Activated CD8-positive, alpha-beta memory T cell treated with anti-CD3 and anti-CD28 coated beads for 36 hours (primary cell): ENCODE measurements around the gene FAM234B. TPM values are rescaled to one million over a fixed set of nuclear protein-coding genes. Genes with fewer than 3 reads are reported as not detected.
"Not testable (repeated sequence)": the region's sequence is repeated elsewhere in the genome, so short reads cannot be mapped to it uniquely, and the experiment has no call there.

Source experiments
- CTCF ChIA-PET: fragments of 350-600 bp; sonication (Branson Sonifier 250); formaldehyde crosslinking; loops from one replicate; lab custom pipeline; 2021; ENCODE audit warnings: antibody characterized with exemption; lab: Charles Lee
- POLR2A ChIA-PET: fragments of 350-600 bp; sonication (Branson Sonifier 250); formaldehyde crosslinking; loops from one replicate; lab custom pipeline; 2021; ENCODE audit warnings: antibody characterized with exemption; lab: Charles Lee
- total RNA-seq, 2 experiments: library from RNA; stranded (reverse); gene quantifications; one replicate each; pipeline ENCODE4 v1.2.3, GENCODE V29; 2021

Gene FAM234B
- total RNA-seq, 2 experiments from 2014 or later: 8.1 to 8.9 TPM

DNA sequence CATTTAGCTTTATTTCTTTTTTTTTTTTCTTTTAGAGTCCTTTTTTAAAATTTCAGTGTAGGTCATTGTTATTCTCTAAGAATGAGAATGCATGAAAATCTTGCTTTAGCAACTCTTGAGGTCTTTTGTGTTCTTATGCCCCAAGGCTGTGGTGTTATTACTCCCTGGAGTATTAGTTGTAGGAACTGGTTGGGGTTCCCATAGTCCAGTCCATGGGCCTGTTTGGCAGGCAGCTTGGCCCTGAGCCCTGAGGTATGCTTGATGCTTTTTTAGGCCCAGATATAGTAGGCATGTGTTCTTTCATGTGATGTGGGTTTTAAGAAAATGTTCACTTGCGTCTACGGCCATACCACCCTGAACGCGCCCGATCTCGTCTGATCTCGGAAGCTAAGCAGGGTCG is 1.6 kb downstream of the FAM234B start:
- CTCF ChIA-PET: interaction anchor here (0.9 kb wide), 2 partner anchors 11 to 156 kb away, joined by 4 to 5 read pairs; no protein-coding TSS in a partner anchor
- POLR2A ChIA-PET: no interaction called here

DNA sequence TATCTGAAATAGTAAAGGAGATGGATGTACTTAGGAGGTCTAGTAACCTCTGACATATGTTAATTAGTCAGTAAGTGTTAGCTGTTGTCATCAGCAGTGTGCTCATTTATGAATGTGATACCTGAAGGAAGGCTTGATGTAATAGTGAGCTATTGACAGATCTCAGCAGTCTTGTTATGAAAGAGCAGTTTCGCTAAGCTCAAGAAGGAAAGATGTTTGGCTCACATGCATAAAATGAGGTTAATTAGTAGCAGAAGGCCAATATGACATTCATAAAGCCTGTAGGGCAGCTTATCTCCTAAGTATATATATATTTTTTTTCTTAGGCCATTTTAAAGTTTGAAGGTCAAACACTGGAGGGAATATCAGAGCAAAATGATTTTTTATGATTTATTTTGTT is 2.8 kb downstream of the FAM234B start:
- ChIA-PET POLR2A (no interaction called here), CTCF (no interaction called here)

DNA sequence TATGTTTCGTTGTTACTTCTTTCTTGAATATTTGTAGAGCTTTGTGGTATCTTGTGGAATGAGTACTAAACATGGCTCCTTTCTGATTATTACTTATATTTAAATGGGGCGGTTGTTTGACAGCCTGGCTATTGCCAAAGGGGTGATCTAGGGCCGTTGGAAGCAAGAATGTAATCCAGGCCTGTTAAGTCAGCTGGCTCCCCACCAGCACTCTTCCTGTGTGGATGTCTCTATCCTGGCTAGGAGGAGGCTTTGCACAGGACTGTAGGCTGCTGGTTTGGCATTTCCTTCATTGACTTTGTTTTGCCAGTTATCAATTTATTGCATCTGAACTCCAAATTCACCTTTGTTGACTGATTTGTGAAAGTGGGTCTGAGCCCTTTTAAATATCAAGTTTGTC is 5.6 kb downstream of the FAM234B start:
- CTCF ChIA-PET: no interaction called here
- POLR2A ChIA-PET: no interaction called here

DNA sequence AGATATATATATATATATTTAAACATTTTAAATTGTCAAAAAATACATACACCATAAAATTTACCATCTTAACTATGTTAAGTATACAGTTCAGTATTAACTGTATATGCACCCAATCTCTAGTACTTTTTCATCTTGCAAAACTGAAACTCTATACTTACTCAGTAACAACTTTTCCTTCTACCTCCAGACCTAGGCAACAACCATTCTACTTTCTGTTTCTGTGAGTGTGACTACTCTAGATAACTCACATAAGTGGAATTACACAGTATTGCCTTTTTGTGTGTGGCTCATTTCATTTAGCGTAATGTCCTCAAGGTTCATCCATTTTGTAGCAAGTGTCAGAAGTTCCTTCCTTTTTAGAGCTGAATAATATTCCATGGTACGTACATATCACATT is 8.2 kb downstream of the FAM234B start:
- ChIA-PET CTCF (interaction anchor here (1.1 kb wide), 1 partner anchor 41 kb away, joined by 3 read pairs; no protein-coding TSS in a partner anchor), POLR2A (no interaction called here)

DNA sequence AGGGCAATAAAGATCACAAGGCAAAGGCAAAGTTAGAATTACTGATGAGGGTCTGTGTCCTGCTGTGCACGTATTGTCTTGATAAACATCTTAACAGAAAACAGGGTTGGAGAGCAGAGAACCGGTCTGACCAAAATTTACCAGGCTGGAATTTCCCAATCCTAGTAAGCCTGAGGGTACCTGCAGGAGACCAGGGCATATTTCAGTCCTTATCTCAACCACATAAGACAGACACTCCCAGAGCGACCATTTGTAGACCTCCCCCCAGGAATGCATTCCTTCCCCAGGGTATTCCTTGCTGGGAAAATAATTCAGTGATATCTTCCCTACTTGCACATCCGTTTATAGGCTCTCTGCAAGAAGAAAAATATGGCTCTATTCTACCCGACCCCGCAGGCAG is 9.4 kb downstream of the FAM234B start:
- CTCF ChIA-PET, POLR2A ChIA-PET: not testable (repeated sequence)

DNA sequence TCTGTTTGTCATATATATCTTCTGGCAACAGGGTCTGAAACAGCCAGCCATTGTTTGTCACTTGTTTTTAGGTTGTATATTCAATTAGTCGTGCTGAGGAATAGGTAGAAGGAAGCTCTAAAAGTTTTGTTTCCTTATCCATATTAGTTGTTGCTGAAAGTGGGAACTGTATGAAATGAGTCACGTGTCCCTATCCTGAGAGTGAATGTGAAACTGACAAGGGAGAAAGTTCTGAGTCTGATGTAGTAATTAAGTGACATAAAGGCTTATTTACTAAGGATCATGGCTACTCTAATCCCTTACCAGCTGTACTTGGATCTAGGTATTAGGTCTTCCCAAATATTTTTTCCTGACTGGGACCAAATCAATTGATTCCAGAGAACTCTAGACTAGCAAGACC is 16.4 kb downstream of the FAM234B start:
- ChIA-PET CTCF (no interaction called here), POLR2A (no interaction called here)

DNA sequence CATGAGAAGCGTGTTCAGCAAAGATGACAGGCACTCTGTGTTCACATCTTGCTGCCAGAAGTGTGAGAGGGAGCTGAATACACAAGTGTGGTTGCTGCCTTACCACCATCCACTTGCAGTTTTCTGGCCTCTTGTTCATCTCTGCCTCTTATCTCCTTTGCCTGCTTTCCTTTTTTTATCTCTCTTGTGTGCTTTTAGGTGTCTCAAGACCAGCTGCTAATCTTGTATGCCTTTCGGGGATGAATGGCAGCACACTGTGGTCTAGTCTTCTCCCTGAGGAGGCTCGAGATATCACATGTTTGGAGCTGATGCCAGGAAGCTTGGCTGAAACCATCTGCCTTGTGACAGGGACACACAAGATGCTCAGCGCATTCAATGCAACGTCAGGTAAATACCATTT is 17.2 kb downstream of the FAM234B start:
- CTCF ChIA-PET: no interaction called here
- POLR2A ChIA-PET: no interaction called here

DNA sequence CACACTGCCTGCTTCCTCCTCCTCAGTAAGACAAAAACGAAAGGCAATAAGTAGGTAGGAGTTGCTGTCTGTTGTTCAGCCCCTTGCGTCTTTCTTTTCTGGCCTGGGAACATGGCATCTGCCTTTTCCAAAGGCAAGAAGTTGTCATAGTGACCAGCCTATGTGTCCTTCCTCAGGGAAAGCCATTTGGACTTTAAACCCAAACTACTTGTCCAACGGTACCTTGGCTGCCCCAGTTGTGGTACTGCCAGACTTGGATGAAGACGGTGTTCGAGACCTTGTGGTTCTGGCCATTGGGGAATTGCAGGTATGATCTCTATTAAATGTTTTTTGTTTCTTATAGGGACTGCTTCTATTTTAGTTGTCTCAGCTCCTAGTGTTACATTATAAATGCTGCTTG is 18.5 kb downstream of the FAM234B start:
- CTCF ChIA-PET: no interaction called here
- POLR2A ChIA-PET: no interaction called here

DNA sequence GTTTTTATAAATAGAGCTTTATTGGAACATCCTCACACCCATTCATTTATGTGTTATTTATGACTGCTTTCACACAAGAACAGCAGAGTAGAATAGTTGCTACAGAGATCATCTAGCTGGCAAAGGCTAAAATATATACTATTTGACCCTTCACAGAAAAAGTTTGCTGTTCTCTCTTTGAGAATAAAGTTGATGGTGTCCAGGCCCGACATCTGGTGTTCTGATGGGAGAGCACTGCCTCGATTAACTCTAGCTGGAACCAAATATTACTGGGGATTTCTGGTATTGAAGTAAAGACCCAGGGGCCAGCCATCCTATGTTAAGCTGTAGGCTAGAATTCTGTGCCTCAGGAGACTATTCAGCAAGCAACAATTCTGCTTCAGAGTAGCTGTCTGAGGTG is 21.8 kb downstream of the FAM234B start:
- POLR2A ChIA-PET: no interaction called here
- CTCF ChIA-PET: no interaction called here

DNA sequence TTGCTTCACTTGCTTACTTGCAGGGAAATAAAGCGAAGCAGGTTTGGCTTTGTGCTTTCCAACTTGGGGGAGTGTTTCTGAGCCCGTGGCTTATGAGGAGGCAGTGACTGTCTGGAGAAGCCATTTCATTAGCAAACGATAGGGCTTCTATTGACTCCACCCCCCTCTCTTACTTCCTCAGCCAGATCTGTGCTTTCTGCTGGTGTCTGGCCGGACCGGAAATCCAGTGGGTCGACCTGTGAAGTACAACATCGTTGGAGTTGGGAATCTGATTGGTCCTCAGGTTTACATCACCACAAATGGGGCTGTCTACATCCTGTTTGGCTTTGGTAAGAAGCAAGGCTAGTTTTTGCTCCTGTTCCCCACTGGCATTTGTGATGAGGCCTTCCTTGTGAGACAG is 22.3 kb downstream of the FAM234B start:
- CTCF ChIA-PET: interaction anchor here (0.6 kb wide), 1 partner anchor 39 kb away, joined by 4 read pairs; no protein-coding TSS in a partner anchor
- POLR2A ChIA-PET: no interaction called here

DNA sequence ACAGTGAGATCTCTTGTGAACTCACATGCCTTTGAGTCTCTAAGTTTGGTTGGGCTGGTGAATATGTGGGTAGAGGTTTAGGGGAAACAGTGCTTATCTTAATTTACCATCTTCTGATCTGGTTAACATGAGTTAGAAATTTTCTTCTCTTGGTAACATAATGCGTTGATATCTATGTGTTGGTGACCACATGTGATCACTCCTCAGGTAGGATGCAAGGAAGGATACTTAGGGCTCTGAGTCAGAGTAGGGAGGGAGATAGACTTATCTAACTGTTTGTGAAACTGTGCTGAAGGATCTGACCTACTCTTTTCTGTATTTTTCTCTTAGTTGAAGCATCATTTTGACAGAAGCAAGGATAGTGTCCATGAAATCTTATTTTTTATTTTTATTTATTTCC is 23.1 kb downstream of the FAM234B start:
- POLR2A ChIA-PET: no interaction called here
- CTCF ChIA-PET: no interaction called here

DNA sequence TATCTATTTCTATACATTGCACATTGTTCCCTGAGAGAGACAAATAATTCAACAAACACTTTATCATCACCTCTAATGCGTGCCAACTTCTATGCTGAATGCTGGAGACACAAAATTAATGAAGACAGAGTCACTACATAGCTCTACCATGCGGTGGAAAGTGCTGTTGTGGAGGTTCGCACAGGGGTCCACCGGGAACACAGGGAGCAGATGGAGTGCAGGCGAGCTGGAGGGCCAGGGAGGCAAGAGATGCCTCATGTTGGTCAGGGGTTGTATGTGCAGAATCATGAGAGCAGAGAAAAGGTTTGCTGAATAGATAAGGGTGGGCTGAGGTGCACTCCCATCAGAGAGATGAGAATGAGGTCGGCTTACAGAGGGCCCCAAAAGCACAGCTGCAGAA is 25.2 kb downstream of the FAM234B start:
- ChIA-PET CTCF (no interaction called here), POLR2A (no interaction called here)

DNA sequence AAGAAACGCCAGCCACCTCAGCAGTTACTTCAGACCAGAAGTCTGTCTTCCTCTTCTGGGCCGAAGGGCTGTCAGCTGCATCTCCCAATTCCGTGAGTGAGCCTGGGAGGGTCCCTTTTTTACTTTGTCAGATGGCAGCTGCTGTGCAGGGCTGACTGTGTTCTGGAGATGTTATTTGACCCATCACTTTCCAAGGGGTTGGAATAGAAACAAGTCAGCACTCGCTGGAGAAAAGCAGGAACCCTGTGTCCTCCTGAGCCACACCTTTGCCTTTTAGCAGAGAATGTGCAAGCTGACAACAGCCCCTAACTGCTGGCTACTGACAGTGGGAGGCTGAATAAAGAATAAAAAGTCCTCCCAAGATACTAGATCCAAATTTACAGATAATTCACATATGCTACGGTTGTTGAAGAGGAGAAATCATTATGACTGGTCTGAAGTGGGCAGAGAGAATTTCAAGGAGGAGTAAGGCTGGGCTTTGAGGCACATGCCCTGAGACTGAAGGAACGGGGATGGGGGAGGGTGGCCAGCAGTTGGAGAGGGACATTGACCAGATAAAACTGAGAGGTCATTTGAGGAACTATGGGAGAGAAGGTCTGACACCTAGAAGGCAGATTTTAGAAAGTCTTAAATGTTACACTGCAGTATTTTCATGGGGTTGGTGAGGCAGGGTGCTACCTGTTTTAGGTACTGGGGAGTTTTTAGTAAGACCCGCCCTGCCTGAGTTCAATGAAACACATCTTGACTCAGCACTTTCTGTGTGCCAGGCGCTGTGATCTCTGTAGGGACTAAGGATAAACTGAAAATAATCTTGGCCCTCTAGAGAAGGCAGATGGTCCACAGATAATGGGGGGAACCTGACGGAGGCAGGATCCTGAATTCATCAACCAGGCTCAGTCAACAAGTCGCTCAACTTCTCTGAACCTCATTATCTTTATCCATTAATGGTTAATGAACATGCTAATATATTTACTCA is 27.4 kb downstream of the FAM234B start:
- POLR2A ChIA-PET: no interaction called here

DNA sequence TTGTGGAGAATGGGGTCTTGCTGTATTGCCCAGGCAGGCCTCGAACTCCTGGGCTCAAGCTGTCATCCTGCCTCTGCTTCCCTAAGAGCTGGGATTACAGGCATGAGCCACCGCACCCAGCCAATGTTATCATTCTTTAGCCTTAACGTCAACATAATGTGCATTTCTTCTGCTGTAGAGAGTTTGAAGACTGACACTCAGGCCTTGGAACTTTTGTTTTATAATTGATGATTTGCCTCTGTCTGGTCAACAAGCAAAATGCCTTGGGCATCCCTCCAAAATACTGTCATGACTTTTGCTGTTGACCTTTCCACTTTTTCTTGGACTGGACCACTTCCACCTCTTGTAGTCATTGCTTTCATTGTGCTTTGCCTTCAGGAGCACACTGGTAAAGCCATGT is 29.0 kb downstream of the FAM234B start:
- ChIA-PET POLR2A (no interaction called here), CTCF (interaction anchor here (0.7 to 1.2 kb wide), 2 partner anchors 13 to 139 kb away, joined by 4 to 6 read pairs; no protein-coding TSS in a partner anchor)

More for the DNA sequence above, 27.4 kb downstream of the FAM234B start:
- CTCF ChIA-PET: no interaction called here

DNA sequence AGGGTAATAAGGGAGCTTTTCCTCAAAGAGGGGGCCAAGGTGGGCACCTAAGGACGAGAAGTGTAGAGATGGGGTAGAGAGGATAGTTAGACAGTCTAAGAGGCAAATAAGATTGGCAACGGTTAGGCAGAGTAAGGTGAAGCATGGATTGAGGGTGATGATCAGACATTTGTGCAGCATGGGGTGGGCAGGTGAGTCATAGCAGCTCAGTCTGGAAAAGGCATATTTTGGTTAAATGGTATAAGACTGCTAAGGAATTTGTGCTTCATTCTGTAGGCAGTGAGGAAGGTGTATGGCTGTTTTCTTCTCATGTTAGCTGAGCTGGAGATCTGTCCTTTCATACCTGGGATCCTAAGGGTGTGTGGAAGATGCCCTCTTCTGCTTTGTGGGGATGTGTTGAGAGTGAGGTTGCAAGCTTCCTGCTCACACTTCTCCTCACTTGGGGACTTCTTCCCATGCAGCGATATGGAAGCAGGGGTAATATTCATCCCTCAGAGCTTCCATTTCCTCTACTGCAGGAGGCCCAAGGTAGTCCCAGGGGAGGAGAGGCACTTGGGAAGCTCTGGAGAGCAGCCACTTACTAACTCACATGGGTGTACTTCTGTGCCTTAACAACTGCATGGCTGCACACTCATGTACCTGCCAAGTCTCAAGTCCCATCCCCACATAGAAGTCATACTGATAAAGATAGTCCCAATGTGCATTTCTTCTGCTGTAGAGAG is 30.4 kb downstream of the FAM234B start:
- POLR2A ChIA-PET: interaction anchor here (0.5 kb wide), 1 partner anchor 231 kb away, joined by 11 read pairs; no protein-coding TSS in a partner anchor
- CTCF ChIA-PET: interaction anchor here (0.6 to 0.7 kb wide), 2 partner anchors 204 to 1325 kb away, joined by 3 read pairs; no protein-coding TSS in a partner anchor

DNA sequence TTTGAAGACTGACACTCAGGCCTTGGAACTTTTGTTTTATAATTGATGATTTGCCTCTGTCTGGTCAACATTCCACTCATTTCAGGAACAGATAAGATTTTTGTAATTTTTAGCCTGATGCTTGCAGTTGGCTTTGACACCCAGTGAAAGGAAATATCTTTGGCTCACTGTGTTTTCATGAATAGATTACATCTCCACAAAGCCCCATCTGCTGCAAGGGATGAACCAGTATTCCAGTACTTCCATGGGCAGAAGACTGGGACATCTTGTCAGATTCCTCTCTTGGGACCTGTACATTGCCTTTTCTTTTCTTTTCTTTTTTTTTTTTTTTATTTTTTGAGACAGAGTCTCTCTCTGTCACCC is 30.9 kb downstream of the FAM234B start:
- ChIA-PET CTCF (interaction anchor here (0.6 kb wide), 1 partner anchor 204 kb away, joined by 3 read pairs; no protein-coding TSS in a partner anchor), POLR2A (no interaction called here)

DNA sequence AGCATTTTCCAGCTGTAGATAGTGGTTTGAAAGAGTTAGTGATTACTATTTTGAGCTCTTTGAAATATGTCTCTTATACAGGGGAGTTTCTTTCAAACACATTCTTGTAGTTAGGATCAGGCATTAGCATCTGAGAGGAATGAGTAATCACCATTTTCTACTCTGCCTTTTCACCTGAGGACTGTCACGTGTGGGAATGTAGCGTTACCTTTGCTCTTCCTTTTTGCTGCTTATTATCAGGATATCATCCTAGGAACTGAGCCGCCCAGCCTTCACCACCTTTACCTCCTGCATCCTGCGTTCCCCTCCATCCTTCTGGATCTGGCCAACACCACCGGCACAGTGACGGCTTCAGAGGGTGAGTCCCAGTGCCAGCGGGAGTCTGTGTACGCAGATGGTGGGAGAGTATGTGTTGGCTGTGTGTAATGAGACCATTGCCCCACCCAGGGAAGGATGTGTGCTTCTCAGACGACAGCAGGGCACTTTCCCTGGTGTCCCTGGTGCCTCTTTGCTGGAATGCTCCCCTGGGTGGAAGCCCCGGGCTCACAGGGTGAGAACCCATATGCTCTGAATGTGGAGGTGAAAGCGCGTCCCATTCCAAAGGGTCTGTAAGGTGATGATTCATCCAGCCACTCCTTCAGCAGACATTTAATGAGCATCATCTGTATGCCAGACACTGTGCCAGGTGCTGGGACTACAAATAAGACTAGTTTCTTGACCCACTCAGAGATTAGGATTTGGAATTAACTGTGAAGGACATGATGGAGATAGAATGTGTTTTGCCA is 31.8 kb downstream of the FAM234B start:
- CTCF ChIA-PET: no interaction called here
- POLR2A ChIA-PET: no interaction called here

DNA sequence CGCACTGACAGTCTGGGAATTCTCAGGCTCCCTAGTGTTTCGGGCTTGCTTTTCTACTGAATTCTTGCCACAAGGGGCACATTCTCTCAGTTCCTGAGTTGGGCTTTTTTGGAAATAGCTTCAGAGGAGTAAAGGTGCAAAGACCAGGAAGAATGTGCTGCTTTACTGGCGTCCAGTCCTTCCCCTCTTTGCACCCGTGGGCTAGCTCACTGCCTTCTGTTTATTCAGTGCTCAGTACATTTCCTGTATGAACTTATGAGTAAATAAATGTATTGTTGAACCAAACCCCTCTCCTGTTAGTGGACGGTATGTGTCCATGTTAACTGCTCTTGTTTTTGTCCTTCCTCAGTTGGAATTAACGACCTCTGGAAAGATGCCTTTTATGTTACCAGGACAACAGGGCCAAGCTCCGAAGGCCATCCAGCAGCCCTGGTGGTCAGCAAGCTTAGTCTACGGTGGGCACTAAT is 35.3 kb downstream of the FAM234B start:
- ChIA-PET CTCF (no interaction called here), POLR2A (no interaction called here)

DNA sequence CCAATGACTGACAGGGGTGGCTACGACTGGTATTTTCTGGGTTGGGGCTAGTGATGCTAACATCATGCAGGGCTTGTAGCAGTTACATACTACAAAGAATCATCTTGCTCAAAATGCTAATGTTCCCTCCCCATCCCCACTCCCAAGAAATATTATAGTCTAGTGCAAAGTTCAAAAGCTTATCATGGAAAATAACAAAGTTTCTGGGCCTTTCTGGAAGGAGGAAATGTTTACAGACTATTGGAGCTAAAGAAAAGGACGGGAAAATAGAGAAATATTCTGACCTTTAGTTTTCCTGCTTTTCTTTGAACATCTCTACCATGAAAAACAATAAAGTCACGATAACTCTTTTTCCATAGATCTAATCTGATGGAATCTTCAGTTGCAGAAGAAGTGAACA is 36.1 kb downstream of the FAM234B start:
- ChIA-PET CTCF (no interaction called here), POLR2A (no interaction called here)
